Endothelial cell of umbilical vein (primary cell): Measurements from ENCODE around the gene FBXO27. TPM values are rescaled to one million over a fixed set of nuclear protein-coding genes. Genes with fewer than 3 reads are reported as not detected.

Source experiments
- BruUV-seq: library from RNA; stranded (reverse); fragments of 400-500 nt; replicated peaks from 2 replicates; lab custom pipeline; 2021; lab: Mats Ljungman, UMichigan
- CTCF ChIA-PET: fragments of 300-600, 350-600 bp; sonication (Branson Sonifier 250); formaldehyde crosslinking; loops from one replicate; lab custom pipeline; 2021; ENCODE audit warnings: antibody characterized with exemption, inconsistent platforms; lab: Charles Lee
- POLR2A ChIA-PET: fragments of 300-600, 350-600 bp; sonication (Branson Sonifier 250); formaldehyde crosslinking; loops from one replicate; lab custom pipeline; 2021; ENCODE audit warnings: antibody characterized with exemption, inconsistent platforms; lab: Charles Lee
- DNase-seq: peaks from one replicate; pipeline ENCODE4 v3.0.0-alpha.2; 2011; ENCODE audit warnings: low read depth, low spot score
- FAIRE-seq: peaks from 2 replicates; lab custom pipeline; 2011; peaks lifted over from hg19 to GRCh38; lab: Jason Lieb, UNC
- H2AFZ ChIP-seq: 2 replicates; pipeline ENCODE4 v1.6.0; 2012; ENCODE audit warnings: low read depth, low read length, control low read depth, inconsistent platforms
- H3K27ac ChIP-seq: 2 replicates; pipeline ENCODE4 v1.5.1; 2011; ENCODE audit warnings: low read depth, mild to moderate bottlenecking, control low read depth, low read length, moderate library complexity; ENCODE audit not compliant: insufficient read depth
- H3K27me3 ChIP-seq, 2 experiments: 2 replicates each; pipeline versions ENCODE4 v1.6.0 to v1.6.1; 2011; ENCODE audit warnings: low read length in 2 of 2, mixed read lengths in 1 of 2; ENCODE audit not compliant: control insufficient read depth in 2 of 2, insufficient read depth in 2 of 2
- H3K36me3 ChIP-seq, 2 experiments: 2 replicates in 1 of 2; 3 replicates in 1 of 2; pipeline ENCODE4 v1.5.1; 2011; ENCODE audit warnings: low read length in 2 of 2, mild to moderate bottlenecking in 1 of 2, moderate library complexity in 1 of 2; ENCODE audit not compliant: control insufficient read depth in 2 of 2, insufficient read depth in 2 of 2; ENCODE audit errors: extremely low read depth in 1 of 2
- H3K4me1 ChIP-seq: 3 replicates; pipeline ENCODE4 v1.5.1; 2011; ENCODE audit warnings: mild to moderate bottlenecking, low read length; ENCODE audit not compliant: control insufficient read depth, insufficient read depth; ENCODE audit errors: extremely low read depth
- H3K4me2 ChIP-seq: 2 replicates; pipeline ENCODE4 v1.6.1; 2011; ENCODE audit warnings: low read length, control low read depth, mixed read lengths; ENCODE audit not compliant: insufficient read depth
- H3K4me3 ChIP-seq, 3 experiments: fragments of 200-600 bp in 1 of 3; sonication (generic), shearing (Covaris generic) in 1 of 3; replicated peaks in 1 of 3; 2 replicates each; pipeline ENCODE4 v1.5.1; 2011 to 2016; ENCODE audit warnings: control low read depth in 3 of 3, low read length in 3 of 3, mild to moderate bottlenecking in 2 of 3, inconsistent platforms in 1 of 3, low read depth in 1 of 3, moderate library complexity in 1 of 3; ENCODE audit not compliant: insufficient read depth in 1 of 3
- H3K79me2 ChIP-seq: 2 replicates; pipeline ENCODE4 v1.6.0; 2012; ENCODE audit warnings: low read length, inconsistent platforms; ENCODE audit not compliant: control insufficient read depth, insufficient read depth
- H3K9ac ChIP-seq: replicated peaks from 2 replicates; pipeline ENCODE3; 2011; ENCODE audit warnings: low read length, control low read depth; ENCODE audit not compliant: insufficient read depth; ENCODE audit errors: extremely low read depth
- H3K9me1 ChIP-seq: replicated peaks from 3 replicates; pipeline ENCODE4 v1.6.0; 2011; ENCODE audit warnings: mild to moderate bottlenecking, low read length; ENCODE audit not compliant: control insufficient read depth, insufficient read depth; ENCODE audit errors: extremely low read depth
- H3K9me3 ChIP-seq: replicated peaks from 2 replicates; pipeline ENCODE4 v1.5.1; 2012; ENCODE audit warnings: low read length, inconsistent platforms; ENCODE audit not compliant: control insufficient read depth, insufficient read depth
- H4K20me1 ChIP-seq: replicated peaks from 2 replicates; pipeline ENCODE3; 2011; ENCODE audit warnings: mild to moderate bottlenecking, low read length; ENCODE audit not compliant: control insufficient read depth, insufficient read depth; ENCODE audit errors: extremely low read depth
- CTCF ChIP-seq, 2 donors: IDR thresholded peaks; 1 replicate in 1 of 2; 2 replicates in 1 of 2; pipeline ENCODE4 v1.5.1; 2011; ENCODE audit warnings: low read length in 2 of 2, mild to moderate bottlenecking in 2 of 2, moderate library complexity in 2 of 2, control low read depth in 1 of 2, inconsistent platforms in 1 of 2, low read depth in 1 of 2; ENCODE audit not compliant: insufficient read depth in 1 of 2; ENCODE audit errors: extremely low read depth in 1 of 2
- EZH2 ChIP-seq: IDR thresholded peaks from 2 replicates; pipeline ENCODE4 v1.6.1; 2012; ENCODE audit warnings: borderline replicate concordance, low read depth, mild to moderate bottlenecking, moderate library complexity, low read length, inconsistent platforms; ENCODE audit not compliant: severe bottlenecking
- FOS ChIP-seq: IDR thresholded peaks from 2 replicates; pipeline ENCODE4 v1.6.1; 2011; ENCODE audit warnings: mild to moderate bottlenecking, low read length, moderate library complexity, borderline replicate concordance; ENCODE audit not compliant: insufficient read depth
- GATA2 ChIP-seq: IDR thresholded peaks from 2 replicates; pipeline ENCODE4 v1.7.0; 2011; ENCODE audit warnings: low read depth, mild to moderate bottlenecking, moderate library complexity, mixed read lengths, low read length; ENCODE audit not compliant: insufficient read length, insufficient read depth
- JUN ChIP-seq: IDR thresholded peaks from 2 replicates; pipeline ENCODE4 v1.6.1; 2011; ENCODE audit warnings: borderline replicate concordance, low read depth; ENCODE audit not compliant: insufficient read length, insufficient read depth
- MAX ChIP-seq: IDR thresholded peaks from 2 replicates; pipeline ENCODE4 v1.6.1; 2011; ENCODE audit not compliant: insufficient read depth, insufficient read length
- MYC ChIP-seq: IDR thresholded peaks from one replicate; pipeline ENCODE4 v1.6.1; 2011; ENCODE audit warnings: mild to moderate bottlenecking, low read depth, low read length
- POLR2A ChIP-seq: IDR thresholded peaks from 2 replicates; pipeline ENCODE4 v1.6.1; 2012; ENCODE audit warnings: low read depth, mild to moderate bottlenecking, control low read depth, low read length
- POLR2AphosphoS5 ChIP-seq: IDR thresholded peaks from 2 replicates; pipeline ENCODE4 v1.6.1; 2012; ENCODE audit warnings: low read depth, mild to moderate bottlenecking, control low read depth, low read length, moderate library complexity; ENCODE audit not compliant: insufficient read depth
- dilution Hi-C: fragments of 300-500 bp; cut with MboI; formaldehyde crosslinking; loops from one replicate; pipeline ENCODE4 v1.15.0; 2019; ENCODE audit warnings: low sequenced_read_pairs; ENCODE audit not compliant: extremely low pct_ligation_motif_present
- intact Hi-C: fragments of 100-400 bp; cut with micrococcal nuclease; formaldehyde crosslinking; loops from one replicate; pipeline ENCODE4 v1.10.0; 2022
- polyA plus RNA-seq, 4 experiments: library from polyadenylated mRNA; depleted of rRNA in 3 of 4; stranded (reverse) in 3 of 4; unstranded in 1 of 4; fragments of >200 nt; gene quantifications; 2 replicates each; pipeline versions ENCODE4 v1.2.1 to v1.2.3, GENCODE V29; 2011 to 2012; ENCODE audit warnings: missing spikeins in 1 of 4
- total RNA-seq: library from RNA; stranded (reverse); gene quantifications from 2 replicates; pipeline ENCODE4 v1.2.3, GENCODE V29; 2021

FBXO27 gene
- total and polyA plus RNA-seq, 2 donors (not counting 3 experiments of a cell fraction or from before 2014, with no cell fraction given): 3.5 to 4.2 TPM

GRCh38 chr19:38974624-38975213 lies 57.6 kb downstream of the FBXO27 start:
- H3K9me1 ChIP-seq: no peaks in the 10 kb centered on the region
- peaks cover 14% of the 10 kb centered on the region for H3K4me1 ChIP-seq
- H2AFZ ChIP-seq: peak overlapping the region; percentile 87
- DNase-seq: peak; percentile 62
- H3K27me3 ChIP-seq: no peaks in the 10 kb centered on the region
- peaks cover 9% of the 10 kb centered on the region for H3K79me2 ChIP-seq
- intact Hi-C loops: loop anchor here (2.0 kb wide), 1 partner anchor 356 kb away; the partner anchor contains the start of gene EIF3K
- BruUV-seq: no TSS peak
- CTCF ChIA-PET: interaction anchor here (1.5 to 4.5 kb wide), 5 partner anchors 13 to 338 kb away, joined by 3 to 39 read pairs (median 6); partner anchors contain the start of genes MRPS12 and SARS2
- H3K9me3 ChIP-seq: no peaks in the 10 kb centered on the region
- H4K20me1 ChIP-seq: no peaks in the 10 kb centered on the region
- dilution Hi-C loops: no loop called here
- H3K4me2 ChIP-seq: peak overlapping the region; percentile 83
- peak overlapping the region; percentile 40 for H3K9ac ChIP-seq
- H3K36me3 ChIP-seq: no peaks in the 10 kb centered on the region
- H3K4me3 ChIP-seq: peak overlapping the region; percentile 48 to 65 (median 48)
- FAIRE-seq: peak; percentile 44
- H3K27ac ChIP-seq: peak overlapping the region; percentile 47
- TF ChIP-seq MAX: no peak
- no peak for TF ChIP-seq POLR2AphosphoS5
- TF ChIP-seq MYC: no peak
- TF ChIP-seq GATA2: no peak
- no peak for TF ChIP-seq EZH2
- TF ChIP-seq FOS: no peak
- TF ChIP-seq POLR2A: no peak
- no peak for TF ChIP-seq CTCF (IDR thresholded peaks at IDR 0.05; ENCODE audit: extremely low read depth in 1 of 2, insufficient read depth in 1 of 2, low read depth in 1 of 2, low read length in 2 of 2)
- no peak for TF ChIP-seq JUN
- POLR2A ChIA-PET: no interaction called here

Other genes with a start within 250 kb of the FBXO27 start
- not detected in 2 replicates for gene LGALS7B, start 243.3 kb downstream of the FBXO27 start, total RNA-seq
- gene LGALS7B, start 243.3 kb downstream of the FBXO27 start, polyA plus RNA-seq: not detected in 2 replicates
- gene LGALS4, start 219.6 kb downstream of the FBXO27 start, total RNA-seq: 0.44 TPM in 1 of 2 replicates, not detected in the other
- 0.19 and 0.22 TPM in 2 replicates for gene LGALS4, start 219.6 kb downstream of the FBXO27 start, polyA plus RNA-seq
- 62.5 and 69.7 TPM in 2 replicates for gene ECH1, start 200.8 kb downstream of the FBXO27 start, total RNA-seq
- 71.8 and 74.1 TPM in 2 replicates for gene ECH1, start 200.8 kb downstream of the FBXO27 start, polyA plus RNA-seq
- gene HNRNPL, start 182.6 kb downstream of the FBXO27 start, total RNA-seq: 427 and 451 TPM in 2 replicates
- gene HNRNPL, start 182.6 kb downstream of the FBXO27 start, polyA plus RNA-seq: 243 and 305 TPM in 2 replicates
- 6.6 and 10.1 TPM in 2 replicates for gene RINL, start 154.3 kb downstream of the FBXO27 start, total RNA-seq
- gene RINL, start 154.3 kb downstream of the FBXO27 start, polyA plus RNA-seq: 4.7 and 5.3 TPM in 2 replicates
- gene SIRT2, start 132.9 kb downstream of the FBXO27 start, total RNA-seq: 46.3 and 47.6 TPM in 2 replicates
- gene SIRT2, start 132.9 kb downstream of the FBXO27 start, polyA plus RNA-seq: 72.5 and 76.4 TPM in 2 replicates
- 24.3 and 25.0 TPM in 2 replicates for gene NFKBIB, start 132.6 kb downstream of the FBXO27 start, total RNA-seq
- gene NFKBIB, start 132.6 kb downstream of the FBXO27 start, polyA plus RNA-seq: 30.8 and 39.6 TPM in 2 replicates
- gene CCER2, start 120.4 kb downstream of the FBXO27 start, total RNA-seq: not detected in 2 replicates
- gene CCER2, start 120.4 kb downstream of the FBXO27 start, polyA plus RNA-seq: 0.07 TPM in 1 of 2 replicates, not detected in the other
- gene SARS2, start 101.8 kb downstream of the FBXO27 start, total RNA-seq: 38.5 and 40.3 TPM in 2 replicates
- 43.7 and 58.6 TPM in 2 replicates for gene SARS2, start 101.8 kb downstream of the FBXO27 start, polyA plus RNA-seq
- gene MRPS12, start 101.6 kb downstream of the FBXO27 start, total RNA-seq: 46.0 and 49.3 TPM in 2 replicates
- gene MRPS12, start 101.6 kb downstream of the FBXO27 start, polyA plus RNA-seq: 86.3 and 127 TPM in 2 replicates
- 23.8 and 24.4 TPM in 2 replicates for gene FBXO17, start 56.8 kb downstream of the FBXO27 start, total RNA-seq
- gene FBXO17, start 56.8 kb downstream of the FBXO27 start, polyA plus RNA-seq: 21.8 and 24.3 TPM in 2 replicates
- gene ACP7, start 51.8 kb upstream of the FBXO27 start, total RNA-seq: 0.18 and 0.49 TPM in 2 replicates
- 0.03 and 0.04 TPM in 2 replicates for gene ACP7, start 51.8 kb upstream of the FBXO27 start, polyA plus RNA-seq
- gene PAK4, start 93.2 kb upstream of the FBXO27 start, total RNA-seq: 49.6 and 55.4 TPM in 2 replicates
- gene PAK4, start 93.2 kb upstream of the FBXO27 start, polyA plus RNA-seq: 39.8 and 48.4 TPM in 2 replicates
- not detected in 2 replicates for gene NCCRP1, start 164.4 kb upstream of the FBXO27 start, total RNA-seq
- gene NCCRP1, start 164.4 kb upstream of the FBXO27 start, polyA plus RNA-seq: 0.06 TPM in 1 of 2 replicates, not detected in the other
- gene SYCN, start 171.7 kb upstream of the FBXO27 start, total RNA-seq: not detected in 2 replicates
- gene SYCN, start 171.7 kb upstream of the FBXO27 start, polyA plus RNA-seq: not detected in 2 replicates
- gene IFNL3, start 212.5 kb upstream of the FBXO27 start, total RNA-seq: not detected in 2 replicates
- gene IFNL3, start 212.5 kb upstream of the FBXO27 start, polyA plus RNA-seq: not detected in 2 replicates
- not detected in 2 replicates for gene IFNL4, start 216.3 kb upstream of the FBXO27 start, total RNA-seq
- gene IFNL4, start 216.3 kb upstream of the FBXO27 start, polyA plus RNA-seq: not detected in 2 replicates
- not detected in 2 replicates for gene IFNL2, start 235.8 kb upstream of the FBXO27 start, total RNA-seq
- gene IFNL2, start 235.8 kb upstream of the FBXO27 start, polyA plus RNA-seq: not detected in 2 replicates